GM15510 (cell line): ENCODE data around the gene GFAP.
A peak's percentile ranks its signal among the peaks of the same experiment; 100 is the strongest.

Experiments
- POLR2A ChIP-seq: IDR thresholded peaks from 3 replicates; pipeline ENCODE4 v1.6.1; 2011; ENCODE audit warnings: borderline replicate concordance; ENCODE audit not compliant: insufficient read length; ENCODE audit errors: extremely low read depth

The GFAP gene

DNA sequence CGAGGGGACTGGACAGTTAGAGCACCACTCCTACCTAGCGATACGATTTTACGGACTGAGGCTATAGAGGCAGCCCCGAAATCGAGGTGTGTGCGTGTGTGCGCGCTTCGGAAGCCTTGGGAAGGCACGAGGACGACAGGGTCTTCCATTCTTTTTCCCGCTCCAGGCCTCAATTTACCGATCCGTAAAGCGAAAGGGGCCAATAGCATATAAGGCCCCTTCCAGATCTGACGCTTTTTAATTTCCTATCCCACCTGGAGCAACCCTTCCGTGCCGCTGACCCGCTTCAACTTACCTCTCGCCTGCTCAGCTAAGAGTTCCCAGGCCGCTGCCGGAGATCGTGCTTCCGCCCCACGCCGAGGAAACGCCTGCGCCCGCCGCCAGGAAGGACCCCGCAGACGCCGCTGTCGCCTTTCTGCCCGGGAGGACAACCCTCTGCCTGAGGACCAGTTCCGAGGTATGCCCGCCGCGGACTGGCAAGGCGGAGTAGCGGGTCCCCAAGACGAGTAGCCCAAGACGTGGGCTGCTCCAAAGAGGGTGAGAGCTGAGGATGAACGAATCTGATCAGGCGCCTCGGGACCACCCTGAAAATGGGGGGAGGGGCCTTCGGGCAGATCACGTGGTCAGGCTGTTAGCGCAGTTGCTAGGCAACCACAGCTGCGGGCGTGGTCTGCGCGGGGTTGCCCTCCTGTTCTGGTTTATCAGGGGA is 16.1 kb downstream of the GFAP start, which contains the start of gene EFTUD2:
EFTUD2 (minus strand) TSS at position 372 of the 709 bp plus-strand sequence. CDS start 4,924 bp downstream, outside the sequence.
- TF ChIP-seq POLR2A = peak; percentile 84

DNA sequence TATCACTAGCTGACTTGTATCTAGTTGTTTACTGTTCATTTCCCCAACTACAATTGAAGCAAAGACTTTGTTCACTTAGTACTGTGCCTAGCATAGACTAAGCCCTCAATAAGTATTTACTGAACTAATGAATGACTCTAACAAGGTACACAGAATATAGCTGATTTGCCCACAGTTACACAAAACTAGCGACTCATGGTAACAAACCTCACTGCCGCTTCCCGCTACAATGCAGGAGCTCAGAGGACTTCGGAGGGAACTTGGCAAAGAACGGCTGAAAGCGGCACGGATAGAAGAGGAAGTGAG is 16.6 kb downstream of the GFAP start:
- no peak for TF ChIP-seq POLR2A

DNA sequence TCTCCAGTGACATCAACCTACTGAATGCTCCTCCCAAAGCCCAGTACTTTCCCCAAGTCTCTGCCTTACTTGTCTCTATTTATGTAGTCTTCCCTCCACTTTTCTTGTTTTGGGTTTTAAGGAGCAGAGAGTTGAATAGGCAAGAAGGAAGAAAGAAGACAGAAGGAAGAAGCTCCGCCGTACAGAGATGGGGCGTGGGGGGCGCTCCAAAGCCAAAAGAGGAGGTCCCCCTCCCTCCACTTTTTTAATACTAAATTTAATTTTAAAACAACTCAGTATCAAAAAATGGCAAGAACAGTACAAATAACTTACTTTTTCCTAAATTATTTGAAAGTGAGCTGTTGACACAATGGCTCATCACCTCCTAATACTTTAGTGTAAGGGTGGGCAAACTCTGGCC is 20.7 kb downstream of the GFAP start:
- TF ChIP-seq POLR2A = no peak

GRCh38 chr17:44892250-44892649 is 23.1 kb downstream of the GFAP start:
- no peak for TF ChIP-seq POLR2A

DNA sequence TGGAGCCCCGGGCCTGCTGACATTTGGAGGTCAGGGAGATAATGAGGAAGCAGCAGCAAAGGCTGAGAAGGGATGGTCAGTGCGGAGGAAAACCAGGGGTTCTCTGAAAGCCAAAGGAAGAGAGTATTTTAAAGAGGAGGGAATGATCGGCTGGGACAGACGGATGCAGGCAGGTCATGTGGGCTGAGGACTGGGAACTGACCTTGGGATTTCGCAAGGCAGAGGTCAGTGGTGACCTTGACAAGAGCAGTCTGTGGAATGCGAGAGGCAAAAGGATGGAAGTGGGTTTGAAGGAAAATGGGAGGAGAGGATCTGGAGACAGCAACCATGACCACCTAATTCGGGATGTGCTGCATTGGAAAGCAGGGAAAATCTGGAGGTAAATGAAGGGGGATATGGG is 26.3 kb downstream of the GFAP start:
- no peak for TF ChIP-seq POLR2A

- no peak for TF ChIP-seq POLR2A
These were observed 27.0 kb downstream of the GFAP start for GRCh38 chr17:44887971-44888954.

- no peak for TF ChIP-seq POLR2A
These were observed 28.3 kb downstream of the GFAP start for GRCh38 chr17:44887016-44887415.

GRCh38 chr17:44884941-44885340 is 30.4 kb downstream of the GFAP start:
- TF ChIP-seq POLR2A = no peak

- TF ChIP-seq POLR2A = no peak
These were observed 34.2 kb downstream of the GFAP start for GRCh38 chr17:44881145-44881544.

DNA sequence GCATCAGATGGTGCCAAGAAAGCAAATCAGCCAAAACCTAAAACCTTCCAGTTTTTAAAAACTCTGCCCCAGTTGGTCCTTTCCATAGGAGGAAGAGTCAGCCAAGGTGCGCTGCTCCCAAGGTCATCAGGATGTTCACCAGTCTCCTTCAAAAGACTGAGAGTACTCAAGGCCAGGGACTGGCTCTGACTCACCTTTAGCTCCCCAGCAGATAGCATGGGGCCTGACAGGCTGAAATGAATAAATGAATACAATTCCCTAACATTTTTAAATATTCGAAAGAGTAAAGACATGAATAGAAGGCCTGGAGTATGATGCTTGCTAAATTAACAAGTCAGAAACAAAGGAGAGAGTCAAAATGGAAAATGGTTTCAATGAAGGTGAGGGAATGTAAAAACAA is 35.2 kb downstream of the GFAP start:
- no peak for TF ChIP-seq POLR2A

DNA sequence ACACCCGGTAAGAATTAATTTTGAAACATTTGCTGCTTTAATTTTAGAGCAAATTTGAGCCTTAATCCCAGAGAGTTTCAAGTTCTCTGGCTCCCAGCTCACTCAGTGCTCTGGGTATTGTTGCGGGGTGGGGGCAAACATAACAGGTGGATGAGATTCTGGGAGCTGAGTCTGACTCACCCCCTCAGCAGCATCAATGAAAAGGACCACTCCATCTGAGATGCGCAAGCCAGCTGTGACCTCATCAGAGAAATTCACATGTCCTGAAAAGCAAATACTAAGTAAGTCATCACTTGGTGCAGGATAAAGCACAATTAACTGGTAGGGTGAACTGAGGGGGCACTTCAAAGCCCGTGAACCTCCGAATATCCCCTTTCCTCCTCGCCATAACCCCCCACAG is 35.9 kb downstream of the GFAP start:
- TF ChIP-seq POLR2A = no peak

DNA sequence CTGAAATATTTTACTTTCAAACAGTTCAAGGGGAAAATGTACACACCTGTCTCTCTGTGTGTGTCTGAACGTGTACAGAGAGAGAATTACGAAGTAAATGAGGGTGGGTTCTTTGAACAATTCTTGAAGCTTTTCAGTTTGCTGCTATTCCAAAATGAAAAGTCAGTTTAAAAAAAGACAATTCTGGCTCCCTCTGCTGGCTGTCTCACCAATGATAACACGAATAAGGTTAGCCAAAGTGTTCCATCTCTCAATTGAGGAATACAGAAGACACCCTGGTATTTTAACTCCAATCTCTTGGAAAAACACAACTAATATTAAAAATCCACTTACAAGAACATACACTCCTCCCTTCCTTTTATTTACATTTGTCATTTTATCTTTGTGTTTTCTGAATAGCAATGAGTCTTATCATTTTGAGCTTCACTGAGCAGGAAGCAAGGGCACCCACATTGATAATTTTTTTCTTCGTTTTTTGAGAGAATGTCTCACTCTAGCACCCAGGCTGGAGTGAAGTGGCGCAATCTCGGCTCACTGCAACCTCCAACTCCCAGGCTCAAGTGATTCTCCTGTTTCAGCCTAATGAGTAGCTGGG is 36.6 kb downstream of the GFAP start:
- no peak for TF ChIP-seq POLR2A

- no peak for TF ChIP-seq POLR2A
These were observed 38.2 kb downstream of the GFAP start for GRCh38 chr17:44877121-44877520.

- TF ChIP-seq POLR2A = no peak
These were observed 39.5 kb downstream of the GFAP start for GRCh38 chr17:44875761-44876160.

GRCh38 chr17:44872131-44872768 is 43.0 kb downstream of the GFAP start:
- no peak for TF ChIP-seq POLR2A

DNA sequence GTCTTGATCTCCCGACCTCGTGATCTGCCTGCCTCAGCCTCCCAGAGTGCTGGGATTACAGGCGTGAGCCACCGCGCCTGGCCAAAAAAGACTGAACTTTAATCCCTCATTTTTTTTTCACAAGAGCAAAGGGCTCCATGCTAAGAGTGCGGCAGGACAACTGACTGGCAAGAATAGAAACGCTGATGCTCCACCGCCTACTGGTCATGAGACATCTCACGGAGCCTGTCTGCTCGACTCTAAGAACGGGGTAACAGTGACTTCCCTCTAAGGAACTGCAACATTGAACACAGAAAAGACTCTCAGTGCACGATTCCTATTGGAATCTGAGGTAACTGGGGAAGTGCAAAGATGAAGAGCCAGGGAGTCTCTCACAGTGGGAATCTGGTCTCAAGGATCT is 43.7 kb downstream of the GFAP start:
- no peak for TF ChIP-seq POLR2A

DNA sequence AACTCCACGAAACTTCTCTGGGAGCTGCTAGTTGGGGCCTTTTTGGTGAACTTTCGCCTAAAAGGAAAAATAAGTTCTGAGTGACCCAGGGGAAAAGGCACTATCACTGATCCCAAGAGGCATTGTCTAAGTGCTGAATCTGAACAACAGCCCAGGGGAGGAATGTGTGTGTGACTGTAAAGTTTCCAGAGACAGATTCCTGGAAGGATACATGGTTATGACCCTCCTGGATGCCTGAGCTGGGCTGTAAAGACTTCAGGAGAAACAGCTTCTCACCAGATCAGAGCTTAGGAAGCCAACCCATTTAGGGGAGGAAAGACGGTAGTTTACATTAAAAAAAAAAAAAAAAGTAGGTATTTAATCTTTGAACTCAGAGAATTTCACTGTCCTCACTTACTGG is 47.5 kb downstream of the GFAP start:
- no peak for TF ChIP-seq POLR2A
